K562 (cell line): Measurements from ENCODE around the gene CDH8. TPM values are rescaled to one million over a fixed set of nuclear protein-coding genes. Genes with fewer than 3 reads are reported as not detected.

Source experiments
- ATAC-seq: fragments of 200-7000 bp; cut with Tn5 transposase; 3 replicates; pipeline ENCODE4 v1.9.1; 2020; ENCODE audit warnings: moderate library complexity
- BruUV-seq: library from RNA; stranded (reverse); fragments of 400-500 nt; replicated peaks from 2 replicates; lab custom pipeline; 2021; lab: Mats Ljungman, UMichigan
- CTCF ChIA-PET: fragments of 300-600 bp; formaldehyde crosslinking; extraction: SDS; loops from one replicate; lab custom pipeline; 2021; ENCODE audit warnings: low intra/inter-chr PET ratio; lab: Yijun Ruan, JAX
- POLR2A ChIA-PET: fragments of 300-600, 350-650 bp; sonication (Branson Sonifier 250); formaldehyde crosslinking; extraction: SDS; loops from one replicate; lab custom pipeline; 2021; ENCODE audit warnings: antibody characterized with exemption, inconsistent platforms; lab: Yijun Ruan, JAX
- DNase-seq, 4 experiments: peaks; one replicate each; pipeline versions ENCODE4 v3.0.0 to v3.0.0-alpha.2; 2011 to 2018; ENCODE audit warnings: low spot score in 3 of 4, mixed read lengths in 3 of 4; ENCODE audit errors: extremely low read depth in 1 of 4
- FAIRE-seq: peaks from 2 replicates; lab custom pipeline; 2011; peaks lifted over from hg19 to GRCh38; lab: Jason Lieb, UNC
- H2AFZ ChIP-seq: 2 replicates; pipeline ENCODE4 v1.6.0; 2011; ENCODE audit warnings: low read depth, low read length, control low read depth, inconsistent platforms
- H3K27ac ChIP-seq: fragments of 200-600 bp; 3 replicates; pipeline ENCODE4 v1.8.0; 2011; ENCODE audit warnings: low read depth, mild to moderate bottlenecking, control low read depth, inconsistent platforms, low read length, moderate library complexity, mixed read lengths; ENCODE audit errors: extremely low read depth
- H3K27me3 ChIP-seq, 2 experiments: fragments of 300-600 bp in 1 of 2; 2 replicates in 1 of 2; 3 replicates in 1 of 2; pipeline versions ENCODE4 v1.6.0 to v1.8.0; 2011; ENCODE audit warnings: inconsistent platforms in 2 of 2, low read length in 2 of 2, mild to moderate bottlenecking in 1 of 2, mixed read lengths in 1 of 2, moderate library complexity in 1 of 2; ENCODE audit not compliant: control insufficient read depth in 2 of 2, insufficient read depth in 2 of 2
- H3K36me3 ChIP-seq: fragments of 300-600 bp; 3 replicates; pipeline ENCODE4 v1.8.0; 2011; ENCODE audit warnings: mild to moderate bottlenecking, low read length, inconsistent platforms; ENCODE audit not compliant: control insufficient read depth, insufficient read depth
- H3K4me1 ChIP-seq, 2 experiments: fragments of 200-600 bp in 1 of 2; replicated peaks in 1 of 2; 2 replicates in 1 of 2; 3 replicates in 1 of 2; pipeline versions ENCODE4 v1.5.1 to v1.8.0; 2011; ENCODE audit warnings: inconsistent platforms in 2 of 2, low read length in 2 of 2, mild to moderate bottlenecking in 1 of 2, mixed read lengths in 1 of 2, moderate library complexity in 1 of 2; ENCODE audit not compliant: control insufficient read depth in 2 of 2, insufficient read depth in 2 of 2
- H3K4me2 ChIP-seq: 2 replicates; pipeline ENCODE4 v1.6.1; 2011; ENCODE audit warnings: low read length, control low read depth, inconsistent platforms, mixed read lengths; ENCODE audit not compliant: insufficient read depth
- H3K4me3 ChIP-seq: fragments of 200-600 bp; sonication (generic), shearing (Covaris generic); 2 replicates; pipeline ENCODE4 v1.5.1; 2016; ENCODE audit warnings: control low read depth, inconsistent platforms
- H3K79me2 ChIP-seq: fragments of 200-600 bp; 3 replicates; pipeline ENCODE4 v1.8.0; 2011; ENCODE audit warnings: low read length, inconsistent platforms; ENCODE audit not compliant: control insufficient read depth, insufficient read depth
- H3K9ac ChIP-seq, 2 experiments: 2 replicates each; pipeline versions ENCODE4 v1.6.0 to v1.6.1; 2011; ENCODE audit warnings: low read depth in 2 of 2, low read length in 2 of 2, control low read depth in 1 of 2, inconsistent platforms in 1 of 2, mild to moderate bottlenecking in 1 of 2, mixed read lengths in 1 of 2; ENCODE audit not compliant: insufficient read depth in 1 of 2
- H3K9me1 ChIP-seq: one replicate; pipeline ENCODE4 v1.6.0; 2011; ENCODE audit warnings: inconsistent platforms, mild to moderate bottlenecking, low read length, moderate library complexity; ENCODE audit not compliant: control insufficient read depth, insufficient read depth
- H3K9me3 ChIP-seq: replicated peaks from 2 replicates; pipeline ENCODE4 v1.5.1; 2011; ENCODE audit warnings: low read depth, low read length, inconsistent platforms; ENCODE audit not compliant: control insufficient read depth, insufficient read depth
- H4K20me1 ChIP-seq: replicated peaks from 2 replicates; pipeline ENCODE4 v1.6.1; 2011; ENCODE audit warnings: low read length, inconsistent platforms, mixed read lengths; ENCODE audit not compliant: control insufficient read depth, insufficient read depth
- DDX20 ChIP-seq: fragments of 450-650 bp; IDR thresholded peaks from 2 replicates; pipeline ENCODE4 v1.6.1; 2016; ENCODE audit warnings: missing genetic modification characterization, low read depth, mild to moderate bottlenecking, missing compliant biosample characterization, moderate library complexity
- RAD21 ChIP-seq, 2 experiments: fragments of 250-450 bp in 1 of 2; fragments of 450-650 bp in 1 of 2; sonication (Bioruptor Pico) in 1 of 2; formaldehyde crosslinking in 1 of 2; IDR thresholded peaks in 1 of 2; conservative IDR thresholded peaks in 1 of 2; 2 replicates each; pipeline versions ENCODE4 v1.4.0 to v1.8.0; 2020 to 2022; ENCODE audit warnings: mild to moderate bottlenecking in 2 of 2, moderate library complexity in 1 of 2
- in situ Hi-C: fragments of 300-500 bp; cut with MboI; formaldehyde crosslinking; loops from 4 replicates; pipeline ENCODE4 v1.15.0; 2018; ENCODE audit warnings: inconsistent platforms, mixed read lengths
- intact Hi-C: fragments of 100-400 bp; cut with micrococcal nuclease; formaldehyde crosslinking; loops from 2 replicates; pipeline ENCODE4 v1.14.2; 2022
- polyA plus RNA-seq, 8 experiments: library from polyadenylated mRNA; depleted of rRNA in 4 of 8; stranded (reverse) in 5 of 8; unstranded in 3 of 8; fragments of >200 nt; fragmentation: Nextera tagmentation in 2 of 8; fragmentation: Illumina TruSeq in 1 of 8; extraction: Ambion mirVana in 2 of 8; extraction: Trizol in 1 of 8; gene quantifications; 2 replicates each; pipeline versions ENCODE4 v1.2.1 to v1.2.3, GENCODE V29; 2011 to 2014; ENCODE audit warnings: inconsistent platforms in 1 of 8, missing spikeins in 1 of 8
- total RNA-seq, 7 experiments: library from RNA; depleted of rRNA in 6 of 7; stranded (reverse); fragments of >200 nt in 6 of 7; fragmentation: Illumina TruSeq in 2 of 7; extraction: Trizol in 2 of 7; gene quantifications; 2 replicates each; pipeline versions ENCODE4 v1.2.1 to v1.2.3, GENCODE V29; 2011 to 2021; ENCODE audit warnings: low replicate concordance in 1 of 7
- TF ChIP-seq, protein P1 (sequence below): fragments of 450-650 bp; IDR thresholded peaks from 2 replicates; pipeline ENCODE4 v1.6.1; 2016; ENCODE audit warnings: mild to moderate bottlenecking, moderate library complexity

The CDH8 gene
- total and polyA plus RNA-seq, 9 of the 15 experiments (the other 6 are each of a cell fraction or from before 2014, with no cell fraction given), result 0.22 to 1.4 (median 0.42) TPM; not detected in 4

DNA sequence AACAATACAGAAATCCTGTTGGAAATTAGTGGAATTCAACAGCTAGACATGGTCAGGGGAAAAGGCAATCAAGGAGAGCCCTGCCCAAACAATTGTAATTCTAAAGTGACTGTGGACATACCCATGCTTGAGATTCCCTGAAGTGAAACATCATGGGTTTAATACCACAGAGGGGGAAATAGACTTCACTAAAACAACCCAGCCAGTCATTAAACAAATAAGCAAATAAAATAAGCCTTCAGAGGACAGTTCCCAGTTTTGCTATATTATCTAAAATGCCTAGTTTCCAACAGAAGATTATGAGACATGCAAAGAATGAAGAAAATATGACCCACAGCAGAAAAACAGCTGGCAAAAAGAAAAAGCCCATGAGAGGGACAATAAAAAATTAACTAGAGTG, 376.3 kb downstream of the CDH8 start:
- ChIA-PET CTCF (no interaction called here), POLR2A (no interaction called here)
- H3K9me1 ChIP-seq, result no peaks in the 10 kb centered on the region
- H3K27ac ChIP-seq, result no peak overlapping the region
- H3K9ac ChIP-seq, result no peak overlapping the region
- H3K4me3 ChIP-seq, result no peak overlapping the region
- FAIRE-seq (no peak), ATAC-seq (no peak), DNase-seq (no peak)
- H4K20me1 ChIP-seq, result no peaks in the 10 kb centered on the region
- no peak overlapping the region for H2AFZ ChIP-seq
- TF ChIP-seq DDX20 (tag) (no peak), RAD21 (CRISPR knock-in tag; conservative IDR thresholded peaks at IDR 0.05 in 1 of 2, IDR thresholded peaks at IDR 0.05 in 1 of 2) (no peak)
- TF ChIP-seq, protein P1, sequence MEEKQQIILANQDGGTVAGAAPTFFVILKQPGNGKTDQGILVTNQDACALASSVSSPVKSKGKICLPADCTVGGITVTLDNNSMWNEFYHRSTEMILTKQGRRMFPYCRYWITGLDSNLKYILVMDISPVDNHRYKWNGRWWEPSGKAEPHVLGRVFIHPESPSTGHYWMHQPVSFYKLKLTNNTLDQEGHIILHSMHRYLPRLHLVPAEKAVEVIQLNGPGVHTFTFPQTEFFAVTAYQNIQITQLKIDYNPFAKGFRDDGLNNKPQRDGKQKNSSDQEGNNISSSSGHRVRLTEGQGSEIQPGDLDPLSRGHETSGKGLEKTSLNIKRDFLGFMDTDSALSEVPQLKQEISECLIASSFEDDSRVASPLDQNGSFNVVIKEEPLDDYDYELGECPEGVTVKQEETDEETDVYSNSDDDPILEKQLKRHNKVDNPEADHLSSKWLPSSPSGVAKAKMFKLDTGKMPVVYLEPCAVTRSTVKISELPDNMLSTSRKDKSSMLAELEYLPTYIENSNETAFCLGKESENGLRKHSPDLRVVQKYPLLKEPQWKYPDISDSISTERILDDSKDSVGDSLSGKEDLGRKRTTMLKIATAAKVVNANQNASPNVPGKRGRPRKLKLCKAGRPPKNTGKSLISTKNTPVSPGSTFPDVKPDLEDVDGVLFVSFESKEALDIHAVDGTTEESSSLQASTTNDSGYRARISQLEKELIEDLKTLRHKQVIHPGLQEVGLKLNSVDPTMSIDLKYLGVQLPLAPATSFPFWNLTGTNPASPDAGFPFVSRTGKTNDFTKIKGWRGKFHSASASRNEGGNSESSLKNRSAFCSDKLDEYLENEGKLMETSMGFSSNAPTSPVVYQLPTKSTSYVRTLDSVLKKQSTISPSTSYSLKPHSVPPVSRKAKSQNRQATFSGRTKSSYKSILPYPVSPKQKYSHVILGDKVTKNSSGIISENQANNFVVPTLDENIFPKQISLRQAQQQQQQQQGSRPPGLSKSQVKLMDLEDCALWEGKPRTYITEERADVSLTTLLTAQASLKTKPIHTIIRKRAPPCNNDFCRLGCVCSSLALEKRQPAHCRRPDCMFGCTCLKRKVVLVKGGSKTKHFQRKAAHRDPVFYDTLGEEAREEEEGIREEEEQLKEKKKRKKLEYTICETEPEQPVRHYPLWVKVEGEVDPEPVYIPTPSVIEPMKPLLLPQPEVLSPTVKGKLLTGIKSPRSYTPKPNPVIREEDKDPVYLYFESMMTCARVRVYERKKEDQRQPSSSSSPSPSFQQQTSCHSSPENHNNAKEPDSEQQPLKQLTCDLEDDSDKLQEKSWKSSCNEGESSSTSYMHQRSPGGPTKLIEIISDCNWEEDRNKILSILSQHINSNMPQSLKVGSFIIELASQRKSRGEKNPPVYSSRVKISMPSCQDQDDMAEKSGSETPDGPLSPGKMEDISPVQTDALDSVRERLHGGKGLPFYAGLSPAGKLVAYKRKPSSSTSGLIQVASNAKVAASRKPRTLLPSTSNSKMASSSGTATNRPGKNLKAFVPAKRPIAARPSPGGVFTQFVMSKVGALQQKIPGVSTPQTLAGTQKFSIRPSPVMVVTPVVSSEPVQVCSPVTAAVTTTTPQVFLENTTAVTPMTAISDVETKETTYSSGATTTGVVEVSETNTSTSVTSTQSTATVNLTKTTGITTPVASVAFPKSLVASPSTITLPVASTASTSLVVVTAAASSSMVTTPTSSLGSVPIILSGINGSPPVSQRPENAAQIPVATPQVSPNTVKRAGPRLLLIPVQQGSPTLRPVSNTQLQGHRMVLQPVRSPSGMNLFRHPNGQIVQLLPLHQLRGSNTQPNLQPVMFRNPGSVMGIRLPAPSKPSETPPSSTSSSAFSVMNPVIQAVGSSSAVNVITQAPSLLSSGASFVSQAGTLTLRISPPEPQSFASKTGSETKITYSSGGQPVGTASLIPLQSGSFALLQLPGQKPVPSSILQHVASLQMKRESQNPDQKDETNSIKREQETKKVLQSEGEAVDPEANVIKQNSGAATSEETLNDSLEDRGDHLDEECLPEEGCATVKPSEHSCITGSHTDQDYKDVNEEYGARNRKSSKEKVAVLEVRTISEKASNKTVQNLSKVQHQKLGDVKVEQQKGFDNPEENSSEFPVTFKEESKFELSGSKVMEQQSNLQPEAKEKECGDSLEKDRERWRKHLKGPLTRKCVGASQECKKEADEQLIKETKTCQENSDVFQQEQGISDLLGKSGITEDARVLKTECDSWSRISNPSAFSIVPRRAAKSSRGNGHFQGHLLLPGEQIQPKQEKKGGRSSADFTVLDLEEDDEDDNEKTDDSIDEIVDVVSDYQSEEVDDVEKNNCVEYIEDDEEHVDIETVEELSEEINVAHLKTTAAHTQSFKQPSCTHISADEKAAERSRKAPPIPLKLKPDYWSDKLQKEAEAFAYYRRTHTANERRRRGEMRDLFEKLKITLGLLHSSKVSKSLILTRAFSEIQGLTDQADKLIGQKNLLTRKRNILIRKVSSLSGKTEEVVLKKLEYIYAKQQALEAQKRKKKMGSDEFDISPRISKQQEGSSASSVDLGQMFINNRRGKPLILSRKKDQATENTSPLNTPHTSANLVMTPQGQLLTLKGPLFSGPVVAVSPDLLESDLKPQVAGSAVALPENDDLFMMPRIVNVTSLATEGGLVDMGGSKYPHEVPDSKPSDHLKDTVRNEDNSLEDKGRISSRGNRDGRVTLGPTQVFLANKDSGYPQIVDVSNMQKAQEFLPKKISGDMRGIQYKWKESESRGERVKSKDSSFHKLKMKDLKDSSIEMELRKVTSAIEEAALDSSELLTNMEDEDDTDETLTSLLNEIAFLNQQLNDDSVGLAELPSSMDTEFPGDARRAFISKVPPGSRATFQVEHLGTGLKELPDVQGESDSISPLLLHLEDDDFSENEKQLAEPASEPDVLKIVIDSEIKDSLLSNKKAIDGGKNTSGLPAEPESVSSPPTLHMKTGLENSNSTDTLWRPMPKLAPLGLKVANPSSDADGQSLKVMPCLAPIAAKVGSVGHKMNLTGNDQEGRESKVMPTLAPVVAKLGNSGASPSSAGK, result no peak
- no TSS peak for BruUV-seq
- H3K27me3 ChIP-seq, result no peaks in the 10 kb centered on the region
- no peak overlapping the region for H3K4me2 ChIP-seq
- intact Hi-C loops (no loop called here), in situ Hi-C loops (no loop called here)
- H3K79me2 ChIP-seq, result no peaks in the 10 kb centered on the region
- no peaks in the 10 kb centered on the region for H3K4me1 ChIP-seq
- no peaks in the 10 kb centered on the region; the same call in 1 of the 2 replicates for H3K9me3 ChIP-seq
- H3K36me3 ChIP-seq, result no peaks in the 10 kb centered on the region
